Stimulated activated CD4-positive, alpha-beta T cell treated with anti-CD3 and anti-CD28 coated beads, Interleukin-1b, Interleukin-23, amount 100 ng/mL, for 24 hours (primary cell): Measurements from ENCODE around the gene MRPL44.
"Not testable (repeated sequence)": the region's sequence is repeated elsewhere in the genome, so short reads cannot be mapped to it uniquely, and the experiment has no call there.

Source experiments
- DNase-seq, 4 experiments: peaks; one replicate each; pipeline ENCODE4 v3.0.0-alpha.2; 2020; ENCODE audit warnings: low read depth in 4 of 4, low spot score in 1 of 4

Gene MRPL44

DNA sequence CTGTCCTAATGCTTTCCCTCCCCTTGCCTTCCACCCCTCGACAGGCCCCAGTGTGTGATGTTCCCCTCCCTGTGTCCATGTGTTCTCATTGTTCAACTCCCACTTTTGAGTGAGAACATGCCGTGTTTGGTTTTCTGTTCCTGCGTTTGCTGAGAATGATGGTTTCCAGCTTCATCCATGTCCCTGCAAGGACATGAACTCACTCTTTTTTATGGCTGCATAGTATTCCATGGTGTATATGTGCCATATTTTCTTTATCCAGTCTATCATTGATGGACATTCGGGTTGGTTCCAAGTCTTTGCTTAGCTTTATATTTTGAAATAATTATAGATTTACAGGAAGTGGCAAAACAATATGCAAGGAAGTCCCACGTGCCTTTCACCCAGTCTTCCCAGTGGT is 43.4 kb downstream of the MRPL44 start:
- not testable (repeated sequence) for DNase-seq

DNA sequence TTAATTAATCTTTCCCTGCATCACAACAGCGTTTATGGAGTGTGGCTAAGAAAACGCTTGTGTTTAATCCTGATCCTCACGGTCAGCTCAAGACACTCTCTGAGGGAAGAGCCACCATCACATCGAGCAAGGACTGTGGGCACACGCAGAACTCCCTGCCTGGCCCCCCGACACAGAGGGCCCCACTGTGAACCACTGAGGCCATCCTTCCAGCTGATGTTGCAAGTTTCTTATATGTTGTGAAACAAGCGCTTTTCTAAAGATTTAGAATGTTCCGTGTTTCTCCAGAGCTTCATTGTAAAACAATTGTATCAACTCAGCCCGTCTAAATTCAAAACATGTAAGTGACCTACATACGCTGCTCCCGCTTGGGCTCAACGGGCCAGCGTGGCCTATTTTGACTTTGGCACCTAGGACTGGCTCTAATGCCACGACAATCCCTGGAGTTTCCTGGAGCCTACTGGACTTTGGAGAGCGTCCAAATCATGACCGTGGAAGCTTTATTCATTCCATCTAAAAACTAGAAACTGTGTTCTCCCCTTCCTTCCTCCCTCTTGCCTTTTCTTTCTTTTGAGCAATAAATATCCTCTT is 46.9 kb downstream of the MRPL44 start:
- DNase-seq, result no peak

DNA sequence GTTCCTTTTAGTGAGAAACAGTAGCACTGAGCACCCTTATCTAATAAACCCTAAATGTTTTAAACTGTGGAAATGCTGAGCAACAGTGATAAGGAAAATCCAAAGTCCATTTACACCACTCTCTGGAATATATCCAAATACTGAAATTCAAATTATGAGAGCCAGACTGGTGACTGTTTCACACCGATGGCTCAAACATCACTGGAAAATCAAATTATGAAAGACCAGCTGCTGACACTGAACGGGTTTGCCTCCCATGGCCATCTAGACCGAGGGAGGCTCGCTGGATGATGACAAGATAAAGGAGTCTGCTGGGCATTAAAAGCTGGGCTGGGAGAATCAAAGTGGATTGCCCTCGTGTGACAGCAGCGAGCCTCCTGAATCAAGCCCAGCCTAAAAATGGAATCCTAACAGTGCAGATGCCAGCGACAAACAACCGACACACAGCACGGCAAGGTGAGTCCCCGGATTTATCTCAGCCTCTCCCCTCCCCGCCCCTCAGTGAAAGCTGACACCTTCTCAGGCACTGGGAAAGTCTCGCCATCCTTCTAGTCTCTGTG is 51.5 kb downstream of the MRPL44 start:
- no peak for DNase-seq

- DNase-seq, result no peak
Observed at GRCh38 chr2:224009605-224010315, 52.5 kb downstream of the MRPL44 start.

DNA sequence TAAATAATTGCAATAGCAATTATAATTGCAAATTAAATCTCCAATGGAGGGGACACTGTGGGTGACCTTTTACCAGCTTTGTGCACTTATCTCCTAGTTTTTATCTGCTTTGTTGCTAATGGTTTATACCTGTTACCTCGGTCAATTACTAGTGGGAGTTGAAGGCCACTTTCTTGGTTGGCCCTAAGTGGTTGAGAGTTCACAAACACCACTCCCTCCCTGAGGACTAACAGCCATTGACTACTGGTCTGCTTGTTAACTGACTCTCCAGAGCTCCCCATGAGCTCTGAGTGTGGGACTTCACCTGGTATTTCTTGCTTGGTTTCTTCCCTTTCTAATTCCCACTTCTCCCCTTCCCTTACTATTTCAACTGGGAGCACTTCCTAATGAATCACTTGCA is 54.6 kb downstream of the MRPL44 start:
- no peak for DNase-seq

- no peak for DNase-seq
Observed at GRCh38 chr2:224014336-224014735, 57.1 kb downstream of the MRPL44 start.

DNA sequence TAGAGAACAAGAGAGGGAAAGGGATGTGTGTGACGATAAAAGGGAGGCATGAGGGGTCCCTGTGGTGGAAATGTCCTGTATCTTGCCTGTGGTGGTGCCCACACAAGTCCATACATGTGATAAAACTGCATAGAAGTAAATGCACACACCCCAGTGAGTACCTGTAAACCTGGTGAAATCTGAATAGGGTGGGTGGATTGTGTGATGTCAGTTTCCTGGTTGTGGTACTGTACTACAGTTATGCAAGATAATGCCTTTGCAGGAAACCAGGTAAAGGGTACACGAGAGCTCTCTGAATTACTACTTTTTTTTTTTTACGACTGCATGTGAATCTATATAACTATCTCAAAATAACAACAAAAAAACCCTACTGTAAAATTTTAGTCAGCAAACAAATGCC is 59.7 kb downstream of the MRPL44 start:
- no peak for DNase-seq
